K562 (cell line): Measurements from ENCODE around the gene BRD4.

ENCODE experiments used
- JUND ChIP-seq, 2 experiments: IDR thresholded peaks; 2 replicates in 1 of 2; 3 replicates in 1 of 2; pipeline ENCODE4 v1.6.1; 2011; ENCODE audit warnings: borderline replicate concordance in 2 of 2, low read depth in 2 of 2, low read length in 2 of 2, improper control_type of control experiment in 1 of 2, missing biosample characterization in 1 of 2, missing genetic modification characterization in 1 of 2, missing genetic modification reagents in 1 of 2
- NR2C2 ChIP-seq, 2 experiments: fragments of 200-800 bp in 1 of 2; sonication (Bioruptor generic) in 1 of 2; sonication (generic) in 1 of 2; formaldehyde crosslinking in 1 of 2; IDR thresholded peaks; 2 replicates each; pipeline versions ENCODE4 v1.6.1 to v1.8.0; 2016 to 2022; ENCODE audit warnings: mild to moderate bottlenecking in 1 of 2, missing compliant biosample characterization in 1 of 2, missing genetic modification characterization in 1 of 2, missing genetic modification reagents in 1 of 2
- ZNF444 ChIP-seq: fragments of 250-450 bp; sonication (Bioruptor Pico); IDR thresholded peaks from 2 replicates; pipeline ENCODE4 v1.4.0; 2020; ENCODE audit warnings: mild to moderate bottlenecking, moderate library complexity
- TF ChIP-seq, protein P1 (sequence below), 2 experiments: fragments of 450-650 bp in 1 of 2; sonication (generic) in 1 of 2; formaldehyde crosslinking in 1 of 2; IDR thresholded peaks in 1 of 2; conservative IDR thresholded peaks in 1 of 2; 2 replicates each; pipeline versions ENCODE4 v1.6.1 to v1.8.1; 2016 to 2023; ENCODE audit warnings: mild to moderate bottlenecking in 2 of 2, moderate library complexity in 2 of 2, inconsistent platforms in 1 of 2, missing genetic modification reagents in 1 of 2
- TF ChIP-seq, protein P2 (sequence below): sonication (generic); formaldehyde crosslinking; IDR thresholded peaks from 2 replicates; pipeline ENCODE4 v1.8.0; 2022; ENCODE audit warnings: missing genetic modification reagents, mild to moderate bottlenecking, borderline replicate concordance

DNA sequence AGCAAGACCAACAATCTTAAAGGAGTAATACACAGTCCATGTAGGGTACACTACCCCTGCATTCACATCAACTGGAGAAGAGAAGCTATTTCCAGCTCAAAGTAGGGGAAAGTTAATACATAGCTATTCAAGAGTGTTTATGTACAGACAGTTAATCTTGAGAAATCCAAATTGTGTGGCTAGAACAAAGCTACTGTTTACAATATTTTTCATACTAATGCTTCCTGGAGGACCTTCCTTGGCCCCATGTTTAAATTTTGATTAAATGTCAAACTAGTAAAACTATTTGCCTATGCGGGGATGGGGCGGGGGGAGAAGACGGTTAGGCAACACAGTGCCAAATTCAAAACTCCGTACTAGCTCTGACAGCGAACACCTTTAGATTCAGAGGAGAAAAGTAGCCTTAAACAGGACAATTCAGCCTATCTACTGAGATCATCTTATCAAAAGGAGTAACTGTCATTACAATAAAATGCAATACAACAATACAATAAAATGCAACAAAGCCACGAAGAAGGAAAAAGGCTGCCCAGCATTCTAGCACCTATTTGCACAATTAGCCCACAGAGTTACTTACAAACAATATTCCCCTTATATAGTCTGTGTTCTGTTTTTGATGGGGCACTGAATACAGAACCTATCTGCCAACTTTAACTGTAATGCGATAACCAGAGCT is 29.1 kb downstream of the BRD4 start:
- TF ChIP-seq, protein P1, sequence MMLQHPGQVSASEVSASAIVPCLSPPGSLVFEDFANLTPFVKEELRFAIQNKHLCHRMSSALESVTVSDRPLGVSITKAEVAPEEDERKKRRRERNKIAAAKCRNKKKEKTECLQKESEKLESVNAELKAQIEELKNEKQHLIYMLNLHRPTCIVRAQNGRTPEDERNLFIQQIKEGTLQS (IDR thresholded peaks at IDR 0.05): no peak
- TF ChIP-seq, protein P1 (CRISPR knock-in tag; conservative IDR thresholded peaks at IDR 0.05): no peak
- no peak for TF ChIP-seq JUND (IDR thresholded peaks at IDR 0.05; ENCODE audit: borderline replicate concordance, low read depth, low read length)
- no peak for TF ChIP-seq JUND (tag; IDR thresholded peaks at IDR 0.05; ENCODE audit: borderline replicate concordance, low read depth, low read length)
- TF ChIP-seq ZNF444 (CRISPR knock-in tag): no peak
- TF ChIP-seq NR2C2 (CRISPR knock-in tag; IDR thresholded peaks at IDR 0.05): no peak
- no peak for TF ChIP-seq NR2C2 (tag; IDR thresholded peaks at IDR 0.05)
- TF ChIP-seq, protein P2, sequence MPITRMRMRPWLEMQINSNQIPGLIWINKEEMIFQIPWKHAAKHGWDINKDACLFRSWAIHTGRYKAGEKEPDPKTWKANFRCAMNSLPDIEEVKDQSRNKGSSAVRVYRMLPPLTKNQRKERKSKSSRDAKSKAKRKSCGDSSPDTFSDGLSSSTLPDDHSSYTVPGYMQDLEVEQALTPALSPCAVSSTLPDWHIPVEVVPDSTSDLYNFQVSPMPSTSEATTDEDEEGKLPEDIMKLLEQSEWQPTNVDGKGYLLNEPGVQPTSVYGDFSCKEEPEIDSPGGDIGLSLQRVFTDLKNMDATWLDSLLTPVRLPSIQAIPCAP (CRISPR knock-in tag): no peak
